ENCODE measurements around the gene C1orf21. TPM values are rescaled to one million over a fixed set of nuclear protein-coding genes. Genes with fewer than 3 reads are reported as not detected.

C1orf21 gene
- total and polyA plus RNA-seq, 12 donors: 23.2 to 177 (median 87.9) TPM

DNA sequence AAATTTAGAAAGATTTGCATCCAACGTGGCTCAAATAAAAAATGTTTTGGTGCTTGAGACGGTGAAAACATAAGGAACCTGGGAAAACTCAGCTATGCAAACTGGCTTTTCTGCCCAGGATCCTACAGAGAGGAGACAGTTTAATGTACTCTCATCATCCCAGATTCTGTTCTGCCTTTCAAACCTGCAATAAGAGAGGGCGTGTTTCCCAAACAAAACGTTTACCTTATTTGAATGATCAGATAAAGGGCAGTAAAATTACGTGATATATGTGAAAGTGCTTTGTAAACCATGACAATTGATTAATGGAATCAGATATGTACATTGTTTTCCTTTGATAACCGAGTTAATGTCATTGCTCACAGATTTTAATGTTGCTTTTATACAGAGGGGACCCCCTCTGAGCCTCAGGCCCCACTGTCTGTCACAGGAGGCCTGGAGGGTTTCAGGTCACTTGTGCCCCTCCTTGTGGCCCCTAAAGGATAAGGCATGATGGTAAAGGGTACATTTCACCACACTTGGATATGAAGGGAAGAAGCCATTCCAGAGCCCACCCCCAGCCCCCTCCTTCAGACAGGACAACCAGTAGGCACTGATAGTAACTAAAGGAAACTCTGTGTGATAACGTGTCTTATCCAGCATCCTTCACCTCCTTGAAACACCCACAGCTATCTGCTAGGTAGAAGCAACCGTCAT is 210.3 kb downstream of the C1orf21 start:
- TF ChIP-seq POLR2A (IDR thresholded peaks at IDR 0.05) (no peak), CTCF (IDR thresholded peaks at IDR 0.05) (no peak)
- DNase-seq: no peak
- no peaks in the 10 kb centered on the region for H3K27me3 ChIP-seq
- WGBS, 4 donors: 85 to 89% (median 87%) methylated on average over 8 of the region's 8 CpGs
- H3K36me3 ChIP-seq (replicated peaks in 1 of 2): no peaks in the 10 kb centered on the region
- no peak overlapping the region for H3K4me3 ChIP-seq
- intact Hi-C loops (cut with DNase I): no loop called here
- H3K27ac ChIP-seq: no peak overlapping the region
- H3K4me1 ChIP-seq (replicated peaks in 1 of 2): peaks cover 8 to 25% of the 10 kb centered on the region in 2 donors
- no peaks in the 10 kb centered on the region for H3K9me3 ChIP-seq (replicated peaks in 1 of 3)

DNA sequence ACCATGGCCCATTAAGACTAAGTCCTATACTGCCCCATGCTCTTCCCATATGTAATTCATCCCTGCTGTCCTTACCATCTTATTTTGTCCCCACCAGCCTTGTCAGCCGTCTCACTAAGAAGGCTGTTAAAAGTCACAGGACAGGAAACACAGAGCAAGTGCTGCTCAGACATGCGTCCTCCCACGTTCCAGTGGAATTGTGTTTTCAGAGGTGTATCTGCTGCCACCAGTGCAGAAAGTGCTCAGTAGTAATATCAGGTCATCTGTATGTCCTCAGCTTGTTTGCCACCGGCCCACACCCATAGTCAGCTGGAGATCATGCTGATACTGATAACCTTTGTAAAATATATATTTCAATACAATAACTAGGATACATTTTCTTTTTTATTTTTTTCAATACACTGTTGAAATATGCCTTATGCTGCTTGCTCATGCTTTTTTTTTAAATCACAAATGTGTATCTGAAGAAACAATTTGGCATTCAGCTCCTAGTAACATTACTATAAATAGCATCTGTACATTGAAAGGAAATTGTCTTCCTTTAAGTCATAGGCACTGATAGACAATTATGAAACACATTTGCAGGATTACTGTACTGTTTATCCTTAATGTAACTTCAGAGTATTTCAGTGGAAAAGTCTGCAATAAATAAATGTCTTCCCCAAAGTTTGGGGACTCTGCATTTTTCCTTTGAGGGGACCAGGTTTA is 211.0 kb downstream of the C1orf21 start:
- Histone ChIP-seq H3K4me3 (no peak overlapping the region), H3K9me3 (replicated peaks in 1 of 3) (no peaks in the 10 kb centered on the region), H3K36me3 (replicated peaks in 1 of 2) (no peaks in the 10 kb centered on the region), H3K27ac (no peak overlapping the region), H3K4me1 (replicated peaks in 1 of 2) (peaks cover 8 to 25% of the 10 kb centered on the region in 2 donors), H3K27me3 (no peaks in the 10 kb centered on the region)
- intact Hi-C loops (cut with DNase I): no loop called here
- DNase-seq: no peak
- WGBS, 4 donors: 67 to 84% (median 77%) methylated on average over 4 of the region's 4 CpGs
- no peak for TF ChIP-seq POLR2A (IDR thresholded peaks at IDR 0.05)
- TF ChIP-seq CTCF (IDR thresholded peaks at IDR 0.05): no peak

- H3K9me3 ChIP-seq (replicated peaks in 1 of 3): no peaks in the 10 kb centered on the region
- DNase-seq: no peak
- WGBS, 4 donors: 91 to 97% (median 94%) methylated on average over 6 of the region's 6 CpGs
- no peak overlapping the region for H3K27ac ChIP-seq
- H3K27me3 ChIP-seq: no peaks in the 10 kb centered on the region
- no peak overlapping the region for H3K4me3 ChIP-seq
- no peaks in the 10 kb centered on the region for H3K36me3 ChIP-seq (replicated peaks in 1 of 2)
- intact Hi-C loops (cut with DNase I): no loop called here
- peaks cover 8 to 25% of the 10 kb centered on the region in 2 donors for H3K4me1 ChIP-seq (replicated peaks in 1 of 2)
- TF ChIP-seq POLR2A (IDR thresholded peaks at IDR 0.05) (no peak), CTCF (IDR thresholded peaks at IDR 0.05) (no peak)
These were observed 211.8 kb downstream of the C1orf21 start for GRCh38 chr1:184598403-184599193.
